Glomerular endothelial cell (primary cell): ENCODE results near the gene SDK1. TPM values are rescaled to one million over a fixed set of nuclear protein-coding genes. Genes with fewer than 3 reads are reported as not detected.
"Not testable (repeated sequence)": the region's sequence is repeated elsewhere in the genome, so short reads cannot be mapped to it uniquely, and the experiment has no call there.

Source experiments
- DNase-seq: peaks from one replicate; pipeline ENCODE4 v3.0.0-alpha.2; 2011; ENCODE audit warnings: low read depth, low spot score; ENCODE audit errors: extremely low read depth
- total RNA-seq: library from RNA; depleted of rRNA; stranded (reverse); fragments of >200 nt; gene quantifications from 2 replicates; pipeline ENCODE4 v1.2.3, GENCODE V29; 2015

The SDK1 gene
- total RNA-seq, 1 donor from 2014 or later, result 2.3 TPM

- no peak for DNase-seq
These were observed 404.2 kb downstream of the SDK1 start for GRCh38 chr7:3705258-3705657.

- DNase-seq, result not testable (repeated sequence)
These were observed 405.0 kb downstream of the SDK1 start for GRCh38 chr7:3706091-3706490.

- DNase-seq, result no peak
These were observed 409.1 kb downstream of the SDK1 start for GRCh38 chr7:3710122-3710521.

- no peak for DNase-seq
These were observed 409.5 kb downstream of the SDK1 start for GRCh38 chr7:3710531-3710930.

GRCh38 chr7:3712841-3713240 is 411.8 kb downstream of the SDK1 start:
- DNase-seq, result no peak

- DNase-seq, result no peak
These were observed 420.4 kb downstream of the SDK1 start for GRCh38 chr7:3721422-3721821.

- no peak for DNase-seq
These were observed 421.4 kb downstream of the SDK1 start for GRCh38 chr7:3722396-3722922.

DNA sequence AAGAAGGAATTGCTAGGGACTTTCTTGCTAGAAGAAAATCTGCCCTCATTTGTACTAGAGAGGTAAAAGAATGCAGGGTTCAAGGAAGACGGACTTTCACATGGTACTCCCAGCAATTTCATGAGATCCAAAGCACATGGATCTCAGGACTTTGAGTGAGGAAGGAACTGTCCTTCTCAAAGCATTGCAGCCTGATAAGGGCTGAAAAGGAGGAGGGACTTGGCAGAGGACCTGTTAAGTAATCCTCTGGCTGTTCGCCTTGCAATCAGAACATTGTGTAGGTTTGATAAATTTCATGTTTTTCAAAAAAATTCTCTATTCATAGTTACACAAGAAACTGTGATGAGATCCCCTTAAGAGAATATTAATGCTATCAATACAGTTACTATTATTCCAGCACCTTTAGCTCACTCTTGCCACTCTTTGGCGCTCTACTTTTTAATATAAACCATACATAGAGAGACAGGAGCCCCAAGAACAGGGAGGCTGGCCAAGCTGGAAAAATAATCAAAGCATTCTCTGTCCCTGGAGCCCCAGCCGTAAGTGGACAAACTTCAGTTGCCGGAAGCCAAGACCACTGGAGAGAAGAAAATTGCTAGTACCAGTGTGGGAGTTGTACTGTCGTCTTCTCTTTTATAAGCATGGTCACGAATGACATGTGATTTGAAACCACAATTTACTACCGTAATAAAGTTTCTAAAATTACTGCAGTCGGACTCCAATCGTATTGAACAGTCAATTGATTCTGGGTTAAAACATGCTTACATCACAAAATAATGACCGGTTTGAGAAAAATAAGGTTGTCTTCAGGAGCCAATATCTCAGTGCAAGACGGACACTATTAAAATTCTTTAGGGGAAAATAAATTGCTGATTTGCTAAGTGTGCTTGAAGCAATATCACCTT is 424.4 kb downstream of the SDK1 start:
- no peak for DNase-seq

DNA sequence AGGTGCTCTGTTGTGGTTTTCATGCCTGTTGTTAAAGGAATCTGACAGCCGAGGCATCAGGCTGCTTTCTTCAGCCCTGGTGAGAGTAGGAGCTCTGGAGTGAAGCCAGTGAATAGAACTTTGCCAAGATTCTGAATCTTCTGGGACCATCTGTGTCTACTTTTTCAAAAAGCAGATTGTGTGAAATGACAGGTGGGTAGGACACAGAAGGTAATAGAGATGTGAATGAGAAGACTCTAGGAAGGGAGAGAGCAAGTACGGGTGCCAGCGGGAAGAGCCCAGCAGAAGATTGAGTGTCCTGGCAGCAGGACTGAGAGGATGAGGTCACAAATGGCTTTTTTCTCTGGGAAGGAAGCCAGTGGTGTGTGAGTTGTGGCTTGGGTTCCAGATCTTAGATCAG is 429.2 kb downstream of the SDK1 start:
- no peak for DNase-seq

GRCh38 chr7:3732395-3733005 is 431.4 kb downstream of the SDK1 start:
- DNase-seq, result no peak

- no peak for DNase-seq
These were observed 432.6 kb downstream of the SDK1 start for GRCh38 chr7:3733541-3734140.

DNA sequence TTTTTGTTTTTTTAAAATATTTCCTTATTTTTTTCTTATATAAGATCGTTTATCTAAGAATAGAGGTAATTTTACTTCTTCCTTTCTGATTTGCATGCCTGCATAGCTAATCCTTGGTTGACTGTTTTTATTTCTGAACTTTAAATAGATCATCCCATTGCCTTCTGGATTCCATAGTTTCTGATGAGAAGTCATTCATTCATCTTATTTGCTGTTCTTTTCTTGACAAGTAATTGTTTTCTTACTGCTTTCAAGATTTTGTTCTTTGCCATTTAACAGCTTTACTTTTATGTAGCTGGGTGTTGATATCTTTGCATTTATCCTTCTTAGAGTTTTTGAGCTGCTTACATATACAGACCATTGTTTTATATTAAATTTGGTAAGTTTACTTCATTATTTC is 437.9 kb downstream of the SDK1 start:
- DNase-seq, result no peak

- no peak for DNase-seq
These were observed 438.9 kb downstream of the SDK1 start for GRCh38 chr7:3739983-3740382.

- DNase-seq, result no peak
These were observed 446.4 kb downstream of the SDK1 start for GRCh38 chr7:3747467-3747866.

GRCh38 chr7:3748389-3748788 is 447.3 kb downstream of the SDK1 start:
- no peak for DNase-seq

GRCh38 chr7:3753868-3754267 is 452.8 kb downstream of the SDK1 start:
- DNase-seq, result no peak

GRCh38 chr7:3754493-3755341 is 453.7 kb downstream of the SDK1 start:
- DNase-seq, result no peak

DNA sequence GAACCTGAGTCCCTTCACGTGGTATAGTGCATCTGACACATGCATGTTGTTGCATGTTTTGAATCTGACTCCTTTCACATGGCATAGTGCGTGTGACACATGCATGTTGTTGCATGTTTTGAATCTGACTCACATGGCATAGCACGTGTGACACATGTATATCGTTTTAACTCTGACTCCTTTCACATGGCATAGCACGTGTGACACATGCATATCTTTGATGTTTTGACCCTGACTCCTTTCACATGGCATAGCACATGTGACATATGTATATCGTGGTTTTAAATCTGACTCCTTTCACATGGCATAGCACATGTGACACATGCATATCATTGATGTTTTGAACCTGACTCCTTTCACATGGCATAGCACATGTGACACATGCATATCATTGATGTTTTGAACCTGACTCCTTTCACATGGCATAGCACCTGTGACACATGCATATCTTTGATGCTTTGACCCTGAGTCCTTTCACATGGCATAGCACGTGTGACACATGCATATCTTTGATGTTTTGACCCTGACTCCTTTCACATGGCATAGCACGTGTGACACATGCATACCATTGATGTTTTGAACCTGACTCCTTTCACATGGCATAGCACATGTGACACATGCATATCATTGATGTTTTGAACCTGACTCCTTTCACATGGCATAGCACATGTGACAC is 454.9 kb downstream of the SDK1 start:
- DNase-seq, result not testable (repeated sequence)

DNA sequence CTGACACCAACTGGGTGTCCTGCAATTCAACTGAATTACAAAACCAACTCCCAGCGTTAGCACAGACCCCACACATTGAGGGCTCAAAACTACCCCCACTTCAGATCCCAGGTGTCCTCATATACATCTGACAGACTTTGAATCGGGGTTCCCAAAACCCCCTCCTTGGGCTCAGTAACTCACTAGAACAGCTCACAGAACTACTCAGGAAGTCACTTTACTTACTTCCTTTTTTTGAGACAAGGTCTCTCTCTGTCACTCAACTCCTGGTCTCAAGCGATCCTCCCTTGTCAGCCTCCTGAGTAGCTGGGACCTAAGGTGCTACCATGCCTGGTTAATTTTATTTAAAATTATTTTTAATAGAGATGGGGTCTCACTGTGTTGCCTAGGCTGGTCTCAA is 456.0 kb downstream of the SDK1 start:
- DNase-seq, result no peak

DNA sequence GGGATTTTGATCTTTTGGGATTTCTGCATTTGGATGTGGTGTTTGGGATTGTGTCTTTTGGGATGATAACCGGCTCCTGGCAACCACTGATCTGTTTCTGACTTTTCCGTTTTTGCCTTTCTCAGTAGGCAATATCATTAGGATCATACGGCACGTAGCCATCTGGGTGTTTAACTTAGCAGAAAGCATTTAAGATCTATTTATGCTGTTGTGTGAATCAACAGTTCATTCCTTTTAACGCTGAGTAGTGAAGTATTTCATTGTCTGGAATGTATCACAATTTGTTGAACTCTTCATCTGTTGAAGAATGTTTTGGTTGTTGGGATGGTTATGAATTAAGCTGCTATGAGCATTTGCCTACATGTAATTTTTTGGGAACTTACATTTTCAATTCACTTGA is 459.6 kb downstream of the SDK1 start:
- DNase-seq, result no peak
